ENCODE results near the gene OTOG. TPM values are rescaled to one million over a fixed set of nuclear protein-coding genes. Genes with fewer than 3 reads are reported as not detected.

The OTOG gene
- polyA plus RNA-seq, 1 experiment, result not detected

DNA sequence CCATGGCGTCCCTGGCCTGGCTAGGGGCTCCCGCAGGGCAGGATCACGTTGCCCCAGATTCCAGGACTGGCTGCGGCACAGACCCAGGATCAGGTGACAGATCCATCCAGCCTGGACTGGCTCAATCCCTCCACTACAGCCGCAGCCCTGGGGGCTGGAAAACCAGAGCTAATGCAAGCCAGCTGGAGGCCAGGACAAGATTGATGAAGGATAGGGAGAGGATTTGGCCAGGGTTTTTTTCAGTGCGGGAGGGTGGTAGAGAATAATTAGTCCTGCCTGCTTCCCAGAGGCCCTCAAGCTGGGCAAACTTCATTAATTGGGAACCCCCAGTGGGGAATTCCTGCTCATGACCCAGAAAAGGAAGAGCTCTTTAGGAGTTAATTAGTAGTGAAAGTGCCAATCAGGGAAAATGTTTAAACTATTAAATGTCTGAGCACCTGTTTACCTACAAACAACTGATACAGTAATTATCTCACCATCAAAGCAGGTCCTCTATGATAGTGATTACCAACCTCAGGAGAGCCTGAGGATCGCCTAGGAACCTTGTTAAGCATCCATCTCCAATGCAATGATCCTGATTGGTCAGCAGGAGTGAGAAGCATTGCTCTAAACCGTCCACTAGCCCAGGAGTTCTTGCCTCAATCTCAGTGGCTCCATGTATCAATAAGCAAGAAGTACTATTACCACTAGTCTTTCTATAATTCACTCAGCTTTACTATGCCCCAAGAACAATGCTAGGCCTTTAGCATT lies 139.3 kb downstream of the OTOG start:
- no peaks in the 10 kb centered on the region for H3K36me3 ChIP-seq (ENCODE audit: control insufficient read depth, insufficient read depth, low read length)
- no peaks in the 10 kb centered on the region; the same call in 1 of the 2 replicates for H3K27me3 ChIP-seq (ENCODE audit: control insufficient read depth, insufficient read depth, low read length)
- H3K4me3 ChIP-seq (ENCODE audit: low read depth, low read length), result no peak overlapping the region
- TF ChIP-seq, protein P1, sequence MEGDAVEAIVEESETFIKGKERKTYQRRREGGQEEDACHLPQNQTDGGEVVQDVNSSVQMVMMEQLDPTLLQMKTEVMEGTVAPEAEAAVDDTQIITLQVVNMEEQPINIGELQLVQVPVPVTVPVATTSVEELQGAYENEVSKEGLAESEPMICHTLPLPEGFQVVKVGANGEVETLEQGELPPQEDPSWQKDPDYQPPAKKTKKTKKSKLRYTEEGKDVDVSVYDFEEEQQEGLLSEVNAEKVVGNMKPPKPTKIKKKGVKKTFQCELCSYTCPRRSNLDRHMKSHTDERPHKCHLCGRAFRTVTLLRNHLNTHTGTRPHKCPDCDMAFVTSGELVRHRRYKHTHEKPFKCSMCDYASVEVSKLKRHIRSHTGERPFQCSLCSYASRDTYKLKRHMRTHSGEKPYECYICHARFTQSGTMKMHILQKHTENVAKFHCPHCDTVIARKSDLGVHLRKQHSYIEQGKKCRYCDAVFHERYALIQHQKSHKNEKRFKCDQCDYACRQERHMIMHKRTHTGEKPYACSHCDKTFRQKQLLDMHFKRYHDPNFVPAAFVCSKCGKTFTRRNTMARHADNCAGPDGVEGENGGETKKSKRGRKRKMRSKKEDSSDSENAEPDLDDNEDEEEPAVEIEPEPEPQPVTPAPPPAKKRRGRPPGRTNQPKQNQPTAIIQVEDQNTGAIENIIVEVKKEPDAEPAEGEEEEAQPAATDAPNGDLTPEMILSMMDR (IDR thresholded peaks at IDR 0.05; ENCODE audit: insufficient read depth, low read depth, low read length), result no peak
- no peak for DNase-seq (ENCODE audit: low read depth)
- ChIA-PET CTCF (interaction anchor here (1.4 to 1.7 kb wide), 3 partner anchors 11 to 294 kb away, joined by 3 to 5 read pairs (median 4); no protein-coding TSS in a partner anchor), POLR2A (no interaction called here)

DNA sequence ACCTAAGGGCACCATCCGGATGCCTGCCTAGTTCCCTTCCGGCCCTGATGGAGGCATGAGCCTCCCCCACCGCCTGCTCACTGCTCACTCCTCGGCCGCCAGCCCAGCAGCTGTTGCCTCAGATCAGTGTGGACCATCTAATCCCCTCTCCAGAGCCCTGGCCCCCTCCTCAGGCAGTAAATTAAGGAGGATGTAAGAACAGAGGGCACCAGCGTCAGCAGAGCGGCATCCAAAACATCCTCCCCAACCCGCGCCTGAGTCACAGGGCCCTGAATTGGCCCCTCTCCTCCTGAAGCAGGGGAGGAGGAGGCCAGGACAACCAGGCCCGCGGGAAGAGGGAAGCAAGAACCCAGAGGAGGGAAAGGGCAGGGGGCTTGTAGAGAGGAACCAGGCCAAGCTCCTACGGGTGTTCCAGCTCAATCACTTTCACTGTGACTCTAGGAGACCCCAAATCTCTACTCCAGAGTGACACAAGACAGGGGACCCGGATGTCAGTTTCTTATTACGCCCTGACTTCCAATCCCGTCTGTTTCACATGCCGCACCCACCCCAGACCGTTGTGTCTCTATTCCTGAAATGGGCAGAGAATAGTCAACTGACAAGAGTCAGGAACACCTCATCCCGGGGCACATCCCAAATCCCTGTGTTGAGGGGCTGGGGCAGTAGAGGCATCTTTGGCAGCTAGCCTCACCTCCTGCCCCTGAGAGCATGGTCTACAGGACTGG lies 141.0 kb downstream of the OTOG start:
- peaks cover 7% of the 10 kb centered on the region; the same call in 1 of the 2 replicates for H3K27me3 ChIP-seq (ENCODE audit: control insufficient read depth, insufficient read depth, low read length)
- DNase-seq (ENCODE audit: low read depth), result no peak
- CTCF ChIA-PET, result no interaction called here
- POLR2A ChIA-PET, result no interaction called here
- H3K4me3 ChIP-seq (ENCODE audit: low read depth, low read length), result no peak overlapping the region
- H3K36me3 ChIP-seq (ENCODE audit: control insufficient read depth, insufficient read depth, low read length), result no peaks in the 10 kb centered on the region
- TF ChIP-seq, protein P1 (IDR thresholded peaks at IDR 0.05; ENCODE audit: insufficient read depth, low read depth, low read length), result no peak

DNA sequence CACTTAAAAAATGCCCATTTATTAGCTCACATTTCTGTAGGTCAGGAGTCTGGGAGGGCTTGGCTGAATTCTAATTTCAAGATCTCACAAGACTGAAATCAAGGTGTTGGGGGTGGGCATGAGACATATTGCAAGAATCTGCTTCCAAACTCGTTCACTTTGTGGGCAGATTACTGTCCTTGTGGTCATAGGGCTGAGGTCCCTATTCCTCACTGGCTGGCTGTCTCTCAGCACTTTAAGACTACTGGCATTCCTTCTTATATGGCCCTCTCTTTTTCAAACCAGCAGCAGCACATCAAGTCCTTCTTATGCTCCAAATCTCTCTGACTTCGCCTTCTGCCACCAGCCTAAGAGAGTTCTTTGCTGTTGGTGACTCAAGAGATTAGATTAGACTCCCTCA lies 144.5 kb downstream of the OTOG start:
- POLR2A ChIA-PET, result no interaction called here
- CTCF ChIA-PET, result no interaction called here
- no peak overlapping the region for H3K4me3 ChIP-seq (ENCODE audit: low read depth, low read length)
- TF ChIP-seq, protein P1 (IDR thresholded peaks at IDR 0.05; ENCODE audit: insufficient read depth, low read depth, low read length), result no peak
- DNase-seq (ENCODE audit: low read depth), result no peak
- peaks cover 23% of the 10 kb centered on the region for H3K27me3 ChIP-seq (ENCODE audit: control insufficient read depth, insufficient read depth, low read length)
- H3K36me3 ChIP-seq (ENCODE audit: control insufficient read depth, insufficient read depth, low read length), result no peaks in the 10 kb centered on the region

DNA sequence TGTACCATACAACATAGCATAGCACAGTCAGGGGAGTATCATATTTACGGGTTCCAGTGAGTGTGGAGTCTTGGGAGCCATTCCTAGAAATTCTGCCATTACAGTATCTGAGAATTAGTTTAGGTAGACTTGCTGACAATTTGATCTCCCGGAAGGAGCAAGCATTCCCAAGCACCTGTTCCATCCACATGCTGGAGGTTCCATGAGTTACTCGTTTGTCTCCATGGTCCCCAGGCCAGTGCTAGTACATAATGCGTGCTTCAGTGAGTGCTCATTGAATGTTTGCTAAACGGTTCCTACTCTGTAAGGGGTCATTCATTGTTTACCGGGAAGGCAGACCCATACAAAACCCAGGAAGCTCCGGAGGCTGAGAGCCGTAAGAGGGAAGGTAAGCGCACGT lies 144.9 kb downstream of the OTOG start:
- TF ChIP-seq, protein P1 (IDR thresholded peaks at IDR 0.05; ENCODE audit: insufficient read depth, low read depth, low read length), result no peak
- ChIA-PET CTCF (no interaction called here), POLR2A (no interaction called here)
- H3K4me3 ChIP-seq (ENCODE audit: low read depth, low read length), result no peak overlapping the region
- no peak for DNase-seq (ENCODE audit: low read depth)
- H3K27me3 ChIP-seq (ENCODE audit: control insufficient read depth, insufficient read depth, low read length), result peaks cover 25% of the 10 kb centered on the region
- H3K36me3 ChIP-seq (ENCODE audit: control insufficient read depth, insufficient read depth, low read length), result no peaks in the 10 kb centered on the region

DNA sequence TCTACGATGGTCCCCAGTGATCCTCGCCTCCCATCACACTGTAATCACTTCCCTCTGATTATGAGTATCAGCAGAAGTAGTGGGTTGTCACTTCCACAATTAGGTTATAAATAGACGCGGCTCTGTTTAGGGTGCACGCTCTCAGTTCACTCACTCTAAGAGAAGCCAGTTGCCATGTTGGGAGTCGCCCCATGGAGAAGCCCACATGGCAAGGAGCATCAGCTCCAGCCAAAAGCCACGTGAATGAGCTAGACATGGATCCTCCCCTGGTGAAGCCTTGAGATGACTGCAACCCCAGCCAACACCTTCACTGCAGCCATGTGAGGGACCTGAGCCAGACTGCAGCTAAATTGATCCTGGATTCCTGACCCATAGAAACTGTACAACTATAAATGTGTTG lies 145.9 kb downstream of the OTOG start:
- Histone ChIP-seq H3K27me3 (ENCODE audit: control insufficient read depth, insufficient read depth, low read length) (peaks cover 25% of the 10 kb centered on the region), H3K36me3 (ENCODE audit: control insufficient read depth, insufficient read depth, low read length) (no peaks in the 10 kb centered on the region), H3K4me3 (ENCODE audit: low read depth, low read length) (no peak overlapping the region)
- DNase-seq (ENCODE audit: low read depth), result no peak
- TF ChIP-seq, protein P1 (IDR thresholded peaks at IDR 0.05; ENCODE audit: insufficient read depth, low read depth, low read length), result no peak
- CTCF ChIA-PET, result interaction anchor here (1.2 kb wide), 1 partner anchor 38 kb away, joined by 3 read pairs; no protein-coding TSS in a partner anchor
- POLR2A ChIA-PET, result no interaction called here
